ENCODE measurements around the gene TDRD9.

TDRD9 gene

DNA sequence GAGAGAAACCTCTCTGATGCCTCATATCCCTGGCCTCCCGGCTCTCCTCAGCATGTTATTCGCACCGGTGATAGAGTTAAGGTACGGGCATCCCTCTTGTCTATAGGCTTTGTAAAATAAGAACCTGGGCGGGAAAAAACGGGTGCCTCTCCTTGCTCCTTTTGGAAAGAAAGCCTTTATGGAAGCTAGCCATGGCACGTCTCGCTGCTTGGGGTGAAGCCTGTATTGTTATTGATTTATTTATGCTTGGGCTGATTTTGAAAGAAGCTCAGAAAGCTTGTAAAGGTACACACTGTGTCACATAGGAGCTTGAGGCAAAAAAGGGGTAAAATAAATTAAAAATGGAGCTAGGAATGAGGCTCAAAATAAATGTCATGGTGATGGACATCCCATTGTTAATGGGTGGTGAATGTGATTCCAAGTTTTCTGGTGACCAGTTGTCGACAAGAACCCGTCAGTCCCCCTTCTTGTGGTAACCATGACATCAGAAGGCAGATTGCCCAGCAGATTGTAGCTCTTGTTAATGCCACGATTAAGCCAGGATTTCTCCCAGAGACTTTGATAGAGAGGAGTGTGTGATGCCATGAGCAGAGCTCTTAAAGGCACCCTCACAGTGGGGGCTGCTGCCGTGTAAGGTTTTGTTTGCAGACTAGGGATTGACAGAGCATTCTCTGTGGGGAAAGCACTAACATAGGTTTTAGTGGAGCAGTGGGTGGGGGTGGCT, 106.9 kb downstream of the TDRD9 start:
- no peak for DNase-seq

DNA sequence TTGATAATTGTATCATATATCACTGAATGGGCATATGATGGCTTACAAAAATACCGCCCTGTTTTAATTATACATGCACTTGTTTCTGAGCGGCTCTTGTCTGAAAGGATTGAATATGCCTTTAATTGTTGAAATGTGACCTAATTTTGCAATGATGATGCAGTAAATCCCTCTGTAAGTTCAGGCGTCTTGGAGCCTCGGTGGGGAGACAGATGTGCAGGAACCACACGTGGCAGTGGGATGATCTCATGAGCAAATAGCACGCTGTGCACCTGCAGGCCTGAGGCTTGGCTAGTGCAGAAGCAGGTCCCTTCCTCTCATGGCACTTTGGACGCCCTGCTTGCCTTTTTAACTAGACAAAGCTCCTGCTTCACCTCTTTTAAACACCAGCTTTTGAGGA, 108.0 kb downstream of the TDRD9 start:
- no peak for DNase-seq

DNA sequence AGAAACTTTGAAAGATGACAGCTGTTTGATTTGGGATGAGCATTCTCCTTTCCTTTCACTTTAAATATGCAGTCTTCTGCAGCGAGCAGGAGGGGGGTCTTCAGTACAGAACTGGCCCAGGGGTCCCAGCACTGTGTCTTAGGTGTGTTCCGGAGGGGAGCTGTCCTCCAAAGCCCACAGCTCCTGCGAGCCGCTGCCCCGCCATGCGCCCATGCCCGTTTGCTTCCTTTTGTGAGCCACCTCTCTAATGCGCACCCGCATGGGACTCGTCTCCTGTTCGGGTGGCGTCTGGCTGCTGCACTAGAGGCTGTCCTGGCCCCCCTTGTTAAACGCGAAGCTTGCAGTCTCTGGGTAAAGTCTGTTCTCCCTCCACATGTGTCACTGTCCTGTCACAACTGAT, 108.8 kb downstream of the TDRD9 start:
- no peak for DNase-seq

DNA sequence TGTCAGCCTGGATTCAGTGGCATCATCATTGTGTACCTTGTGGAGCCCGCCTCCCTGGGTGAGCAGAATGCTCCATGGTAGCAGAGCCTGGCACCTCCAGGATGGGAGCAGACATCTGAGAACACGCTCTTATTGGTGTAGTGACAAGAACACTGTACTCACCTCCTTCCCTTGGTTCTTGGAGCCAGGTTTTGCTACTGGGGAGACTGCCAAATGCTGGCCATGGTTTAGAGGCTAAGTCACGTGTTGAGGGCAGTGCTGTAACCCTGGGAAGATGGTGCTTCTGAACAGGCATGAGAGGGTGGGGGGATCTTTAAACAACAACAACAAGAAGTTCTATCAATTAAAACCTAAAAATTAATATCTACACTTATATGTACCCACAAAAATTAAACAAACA, 109.6 kb downstream of the TDRD9 start:
- DNase-seq, result no peak

DNA sequence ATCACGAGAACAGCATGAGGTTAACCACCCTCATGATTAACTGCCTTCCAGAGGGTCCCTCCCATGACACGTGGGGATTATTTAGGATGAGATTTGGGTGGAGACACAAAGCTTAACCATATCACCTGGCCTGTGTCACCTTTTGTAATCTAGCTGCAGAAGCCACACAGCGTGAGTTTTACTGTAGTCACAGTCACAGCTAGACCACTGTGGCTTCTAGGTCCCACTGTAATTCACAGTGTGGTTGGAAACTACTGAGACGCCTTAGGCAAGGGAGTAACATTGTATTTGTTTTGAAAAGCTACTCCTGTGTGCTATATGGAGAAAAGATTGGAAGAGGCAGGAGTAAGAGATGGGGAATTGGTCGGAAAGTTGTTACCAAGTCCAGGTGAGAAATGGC, 111.0 kb downstream of the TDRD9 start:
- DNase-seq, result no peak

DNA sequence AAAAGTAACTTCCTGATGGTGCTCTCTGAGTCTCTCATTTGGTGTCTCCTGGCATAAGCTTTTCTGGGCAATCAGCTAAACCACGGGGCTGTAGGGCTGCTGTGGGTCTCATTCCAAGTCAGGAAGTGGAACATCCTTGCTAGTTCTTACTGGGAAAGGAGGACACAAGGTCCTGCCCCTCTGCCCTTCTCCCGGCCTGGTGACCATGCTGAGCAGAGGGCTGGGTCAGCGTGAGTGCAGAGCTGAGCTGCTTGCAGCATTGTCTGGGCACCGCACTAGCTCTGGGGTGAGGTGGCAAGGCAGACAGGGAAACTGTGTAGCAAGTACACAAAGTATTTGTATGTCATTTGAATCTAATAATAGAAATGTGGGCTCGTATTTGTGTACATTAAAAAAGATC, 112.3 kb downstream of the TDRD9 start:
- no peak for DNase-seq

DNA sequence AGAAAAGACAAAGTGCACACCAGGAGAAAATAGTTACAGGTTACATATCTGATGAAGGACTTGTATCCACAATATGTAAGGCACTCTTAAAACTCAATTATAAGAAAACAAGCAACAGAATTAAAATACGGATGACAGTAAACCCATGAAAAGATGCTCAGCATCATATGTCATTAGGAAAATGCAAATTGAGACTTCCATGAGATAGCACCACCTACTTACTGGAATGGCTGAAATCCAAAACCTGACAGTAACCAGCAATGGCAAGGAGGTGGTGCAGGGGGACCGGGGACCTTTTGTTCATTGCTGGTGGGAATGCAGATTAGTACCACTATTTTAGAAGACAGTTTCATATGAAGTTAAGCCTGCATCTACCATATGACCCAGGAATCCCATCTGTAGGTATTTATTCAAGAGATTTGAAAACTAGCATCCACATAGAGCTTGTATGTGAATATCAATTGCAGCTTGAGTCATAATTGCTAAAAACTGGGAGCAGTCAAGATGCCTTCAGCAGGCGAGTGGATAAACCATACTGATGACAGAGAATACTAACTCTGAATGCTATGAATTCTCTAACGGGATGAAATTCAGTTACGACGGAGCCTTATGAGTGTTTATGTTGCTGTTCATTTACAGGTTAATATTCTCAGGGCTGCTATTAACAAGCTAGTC, 113.3 kb downstream of the TDRD9 start:
- DNase-seq, result no peak

DNA sequence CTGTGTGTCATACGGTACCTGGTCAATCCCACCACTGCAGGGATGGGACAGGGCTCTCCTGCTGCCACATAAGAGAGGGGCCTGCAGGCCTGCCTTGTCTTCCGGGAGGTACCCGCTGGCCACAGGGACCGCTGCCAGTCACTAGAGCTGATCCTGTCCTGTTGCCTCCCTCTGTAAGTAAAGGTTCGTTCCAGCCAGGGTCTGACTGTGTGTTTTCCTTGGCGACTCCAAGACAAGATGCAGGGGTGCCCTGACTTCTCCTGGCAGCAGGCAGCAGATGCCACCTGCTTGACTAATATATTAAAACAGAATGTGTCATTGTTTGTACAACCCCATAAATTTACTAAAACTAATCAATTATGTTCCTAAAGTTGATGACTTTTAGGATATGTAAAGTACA, 115.8 kb downstream of the TDRD9 start:
- no peak for DNase-seq

DNA sequence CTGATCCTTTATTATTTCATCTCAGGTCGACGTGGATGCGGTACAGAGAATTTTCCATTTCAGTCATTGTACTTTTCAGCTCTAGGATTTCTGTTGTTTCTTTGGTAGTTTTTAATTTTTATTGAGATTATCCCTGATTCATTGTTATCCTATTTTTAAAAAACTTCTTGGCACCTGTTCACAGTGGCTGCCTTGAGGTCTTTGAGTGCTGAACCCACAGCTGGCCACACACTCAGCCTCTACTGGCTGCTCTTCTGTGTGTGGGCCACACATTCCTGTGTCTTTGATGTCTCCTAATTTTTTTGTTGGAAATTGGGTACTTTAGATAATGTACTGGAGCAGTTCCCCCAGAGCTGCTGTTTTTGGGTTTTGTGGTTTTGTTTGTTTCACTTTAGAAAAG, 119.5 kb downstream of the TDRD9 start:
- no peak for DNase-seq

DNA sequence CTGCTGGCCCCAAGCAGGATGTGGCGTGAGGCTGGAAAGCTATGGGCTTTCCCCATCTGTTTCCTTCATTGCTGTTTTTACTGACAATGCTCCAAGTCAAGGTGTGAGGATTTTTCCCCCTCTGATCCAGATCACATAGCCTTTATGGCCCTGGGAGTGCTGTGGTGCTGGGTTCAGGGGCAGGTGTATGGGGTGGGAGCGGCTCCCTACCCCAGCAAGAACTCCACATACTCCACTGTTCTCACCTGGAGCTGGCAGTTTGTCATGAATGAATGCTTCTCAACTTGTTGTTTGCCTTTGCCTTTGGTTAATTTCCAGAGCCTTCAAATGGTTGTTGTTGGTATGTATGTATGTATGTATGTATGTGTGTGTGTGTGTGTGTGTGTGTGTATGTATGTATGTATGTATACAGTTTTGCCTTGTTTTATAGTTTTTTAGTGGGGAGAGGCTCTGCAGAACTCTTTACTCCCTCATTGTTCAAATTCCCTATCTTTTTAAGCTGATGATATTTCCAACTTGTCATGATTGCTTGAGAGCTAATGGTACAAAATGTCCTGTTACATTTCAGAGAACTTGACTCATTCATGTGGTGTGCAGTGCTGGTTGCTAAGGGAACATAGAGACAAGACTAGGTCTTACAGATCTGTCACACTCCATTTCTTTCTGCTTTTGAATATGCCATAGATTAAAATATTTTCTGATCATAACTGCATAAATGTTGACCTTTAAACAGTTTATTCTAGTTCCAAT, 120.7 kb downstream of the TDRD9 start:
- DNase-seq, result no peak

DNA sequence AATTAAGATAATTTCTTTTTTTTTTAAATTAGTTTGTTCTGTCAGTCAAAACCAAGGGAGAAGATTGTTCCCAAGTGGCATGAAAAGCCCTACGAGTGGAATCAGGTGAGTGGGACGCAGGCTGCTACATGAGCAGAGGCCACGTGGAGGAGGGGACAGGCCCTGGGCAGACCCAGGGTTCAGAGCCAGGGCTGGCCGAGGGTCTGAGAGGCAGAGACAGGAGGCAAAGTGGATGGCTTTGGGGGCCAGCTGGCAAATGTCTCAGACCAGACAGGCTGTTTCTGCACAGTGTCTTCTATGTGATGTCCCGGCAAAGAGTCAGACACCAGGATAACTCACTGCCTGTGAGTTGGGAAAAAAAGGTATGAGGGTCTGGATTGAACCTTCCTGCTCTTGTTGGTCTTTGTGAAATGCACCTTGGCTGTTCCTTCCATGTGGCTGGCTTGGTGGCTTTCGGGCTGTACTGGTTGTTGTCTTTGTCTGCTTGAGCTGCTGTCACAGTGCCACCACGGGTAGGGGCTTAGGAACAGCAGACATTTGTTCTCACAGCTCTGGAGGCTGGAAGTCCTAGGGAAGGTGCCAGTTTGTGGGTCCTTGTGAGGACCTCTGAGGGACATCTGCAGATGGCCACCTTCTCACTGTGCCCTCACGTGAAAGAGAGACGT, 121.5 kb downstream of the TDRD9 start:
- no peak for DNase-seq

DNA sequence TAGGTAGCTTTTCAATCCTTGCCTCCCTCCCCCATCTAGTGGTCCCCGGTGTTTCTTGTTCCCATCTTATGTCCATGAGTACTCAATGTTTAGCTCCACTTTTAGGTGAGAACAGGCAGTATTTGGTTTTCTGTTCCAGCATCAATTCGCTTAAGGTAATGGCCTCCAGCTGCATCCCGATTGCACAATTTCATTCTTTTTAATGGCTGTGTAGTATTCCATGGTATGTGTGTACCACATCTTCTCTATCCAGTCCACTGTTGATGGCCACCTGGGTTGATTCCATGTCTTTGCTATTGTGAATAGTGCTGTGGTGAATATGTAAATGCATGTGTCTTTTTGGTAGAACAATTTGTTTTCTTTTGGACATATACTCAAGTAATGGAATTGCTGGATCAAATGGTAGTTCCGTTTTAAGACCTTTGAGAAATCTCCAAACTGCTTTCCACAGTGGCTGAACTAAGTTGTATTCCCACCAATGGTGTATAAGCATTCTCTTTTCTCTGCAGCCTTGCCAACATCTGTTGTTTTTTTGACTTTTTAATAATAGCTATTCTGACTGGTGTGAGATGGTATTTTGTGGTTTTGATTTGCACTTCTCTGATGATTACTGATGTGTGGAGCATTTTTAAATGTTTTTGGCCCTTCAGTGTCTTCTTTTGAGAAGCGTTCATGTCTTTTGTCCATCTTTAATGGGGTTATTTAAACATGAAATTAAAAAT, 123.0 kb downstream of the TDRD9 start:
- no peak for DNase-seq

DNA sequence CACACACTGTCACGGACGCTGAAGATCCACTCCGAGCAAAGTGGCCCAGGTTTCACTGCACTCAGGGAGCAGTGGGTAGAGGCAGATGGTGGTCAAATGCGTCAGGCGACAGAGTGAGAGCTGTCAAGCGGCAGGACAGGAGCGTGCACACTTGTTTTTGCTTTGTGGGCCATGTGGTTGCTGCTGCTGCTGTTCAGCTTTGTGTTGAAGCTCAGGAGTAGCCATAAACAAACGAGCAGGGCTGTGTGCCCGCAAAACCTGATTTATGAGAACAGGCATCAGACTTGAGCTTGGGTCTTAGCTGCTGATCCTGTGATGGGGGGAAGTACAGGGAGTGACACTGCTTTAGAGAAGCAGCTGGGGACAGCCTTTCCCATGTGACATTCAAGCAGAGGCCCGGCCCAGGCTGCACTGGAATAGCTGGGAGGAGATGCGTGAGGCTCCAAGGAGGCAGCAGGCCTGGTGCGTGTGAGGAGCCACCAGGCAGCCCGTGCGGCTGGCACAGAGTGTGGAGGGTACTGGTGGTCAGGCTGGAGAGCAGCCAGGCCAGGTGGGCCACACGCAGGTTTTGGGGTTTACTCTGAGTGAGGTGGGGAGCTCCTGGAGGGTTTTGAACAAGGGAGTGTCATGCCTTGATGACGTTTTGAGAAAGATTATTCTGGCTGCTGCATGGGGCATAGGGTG, 126.1 kb downstream of the TDRD9 start:
- no peak for DNase-seq

DNA sequence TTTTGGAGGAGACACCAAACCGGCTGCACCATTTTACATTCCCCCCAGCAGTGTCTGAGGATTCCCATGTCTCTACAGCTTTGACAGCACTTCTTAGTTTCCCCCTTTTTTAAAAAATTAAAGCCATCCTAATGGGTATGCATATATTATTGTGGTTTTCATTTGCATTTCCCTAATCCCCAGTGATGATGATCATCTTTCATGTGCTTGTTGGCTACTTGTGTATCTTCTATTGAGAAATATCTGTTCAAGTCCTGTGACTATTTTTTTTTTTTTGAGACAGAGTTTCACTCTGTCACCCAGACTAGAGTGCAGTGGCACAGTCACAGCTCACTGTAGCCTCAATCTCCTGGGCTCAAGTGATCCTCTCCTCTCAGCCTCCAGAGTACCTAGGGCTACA, 134.0 kb downstream of the TDRD9 start:
- DNase-seq, result no peak

DNA sequence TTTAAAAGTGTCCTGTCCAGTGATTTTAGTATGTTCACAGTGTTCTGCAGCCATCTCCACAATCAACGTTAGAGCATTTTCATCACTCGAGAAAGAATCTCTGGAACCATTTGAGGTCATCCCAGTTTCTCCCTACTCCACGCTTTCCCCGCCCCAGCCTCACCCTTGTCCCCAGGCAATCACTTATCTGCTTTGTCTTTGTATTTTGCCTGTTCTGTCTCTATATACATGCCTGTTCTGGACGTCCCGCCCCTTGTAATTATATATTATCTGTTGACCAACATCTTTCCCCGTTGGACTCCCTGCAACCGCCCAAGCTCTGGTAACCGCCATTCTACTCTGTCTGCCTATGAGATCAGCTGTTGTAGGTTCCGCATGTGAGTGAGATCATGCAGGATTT, 135.7 kb downstream of the TDRD9 start:
- no peak for DNase-seq

DNA sequence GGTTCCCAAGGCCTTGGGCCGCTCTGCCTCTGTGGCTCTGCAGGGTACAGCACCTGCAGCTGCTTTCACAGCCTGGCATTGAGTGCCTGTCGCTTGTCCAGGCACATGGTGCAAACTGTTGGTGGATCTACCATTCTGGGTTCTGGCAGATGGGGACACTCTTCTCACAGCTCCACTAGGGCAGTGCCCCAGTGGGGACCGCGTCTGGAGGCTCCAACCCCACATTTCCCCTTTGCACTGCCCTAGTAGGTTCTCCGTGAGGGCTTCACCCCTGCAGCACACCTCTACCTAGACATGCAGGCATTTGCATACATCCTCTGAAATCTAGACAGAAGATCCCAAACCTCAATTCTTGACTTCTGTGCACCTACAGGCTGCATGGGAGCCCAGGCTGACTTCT, 138.0 kb downstream of the TDRD9 start:
- no peak for DNase-seq

DNA sequence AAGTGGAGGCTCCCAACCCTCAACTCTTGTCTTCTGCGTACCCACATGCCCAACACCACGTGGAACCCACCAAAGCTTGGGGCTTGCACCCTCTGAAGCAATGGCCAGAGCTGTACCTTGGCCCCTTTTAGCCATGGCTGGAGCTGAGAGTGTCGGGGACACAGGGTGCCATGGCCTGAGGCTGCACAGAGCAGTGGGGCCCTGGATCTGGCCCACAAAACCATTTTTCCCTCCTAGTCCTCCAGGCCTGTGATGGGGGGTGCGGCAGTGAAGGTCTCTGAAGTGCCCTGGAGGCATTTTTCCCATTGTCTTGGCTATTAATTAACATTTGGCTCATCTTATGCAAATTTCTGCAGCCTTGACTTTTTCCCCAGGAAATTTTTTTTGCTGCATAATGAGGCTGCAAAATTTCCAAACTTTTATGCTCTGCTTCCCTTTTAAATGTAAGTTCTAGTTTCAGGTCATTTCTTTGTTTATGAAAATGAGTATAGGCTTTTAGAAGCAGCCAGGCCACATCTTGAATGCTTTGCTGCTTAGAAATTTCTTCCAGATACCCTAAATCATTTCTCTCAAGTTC, 138.6 kb downstream of the TDRD9 start:
- DNase-seq, result no peak

DNA sequence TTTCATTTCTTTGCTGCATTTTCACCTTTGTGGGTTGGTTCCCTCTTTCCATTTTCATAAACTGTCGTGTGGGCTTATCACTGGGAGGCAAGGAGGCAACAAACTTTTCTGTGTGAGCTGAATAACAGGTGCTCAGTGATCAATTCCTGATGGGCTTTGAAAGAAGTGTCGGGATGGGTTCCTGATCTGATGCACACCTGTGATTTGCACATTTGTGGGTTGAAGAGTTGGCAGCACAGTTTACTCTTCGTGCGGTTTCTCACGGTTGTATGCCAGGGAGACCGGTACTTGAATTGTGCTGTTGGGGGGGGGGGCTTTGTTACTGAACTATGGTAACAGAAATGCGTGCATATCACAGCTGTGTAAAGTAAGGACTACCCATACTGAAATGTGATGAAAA, 141.3 kb downstream of the TDRD9 start:
- no peak for DNase-seq

DNA sequence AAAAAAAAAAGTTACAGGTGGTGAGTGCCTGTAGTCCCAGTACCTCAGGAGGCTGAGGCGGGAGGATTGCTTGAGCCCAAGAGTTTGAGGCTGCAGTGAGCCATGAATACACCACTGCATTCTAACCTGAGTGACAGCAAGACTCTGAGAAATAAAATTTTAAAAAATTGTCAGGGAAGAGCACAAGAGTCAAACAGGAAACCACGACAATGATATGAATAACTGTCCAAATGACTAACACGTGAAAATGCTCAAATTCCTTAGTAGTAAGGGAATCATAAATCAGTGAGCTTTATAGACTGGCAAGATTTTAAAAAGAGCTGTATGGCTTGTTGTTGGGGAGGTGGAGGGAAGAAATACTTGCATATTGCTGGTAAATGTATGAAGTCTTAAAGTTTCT, 144.3 kb downstream of the TDRD9 start:
- no peak for DNase-seq

DNA sequence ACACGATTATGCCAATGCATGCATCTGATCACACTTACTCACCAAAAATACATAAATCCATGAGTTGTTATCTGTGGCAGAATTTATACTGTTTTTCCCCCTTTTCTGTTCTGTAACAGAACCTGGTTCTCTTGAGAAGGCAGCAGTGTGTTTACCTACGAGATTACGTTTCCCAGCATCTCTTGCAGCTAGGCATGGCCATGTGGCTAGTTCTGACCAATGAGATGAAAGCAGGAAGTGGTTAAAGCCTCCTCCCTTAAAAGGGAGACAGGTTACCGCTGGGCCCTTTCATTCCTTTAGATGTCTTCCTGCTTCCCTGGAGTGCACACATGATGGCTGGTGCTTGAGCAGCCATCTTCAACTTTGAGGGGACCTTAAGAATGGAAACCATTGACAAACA, 145.5 kb downstream of the TDRD9 start:
- no peak for DNase-seq

DNA sequence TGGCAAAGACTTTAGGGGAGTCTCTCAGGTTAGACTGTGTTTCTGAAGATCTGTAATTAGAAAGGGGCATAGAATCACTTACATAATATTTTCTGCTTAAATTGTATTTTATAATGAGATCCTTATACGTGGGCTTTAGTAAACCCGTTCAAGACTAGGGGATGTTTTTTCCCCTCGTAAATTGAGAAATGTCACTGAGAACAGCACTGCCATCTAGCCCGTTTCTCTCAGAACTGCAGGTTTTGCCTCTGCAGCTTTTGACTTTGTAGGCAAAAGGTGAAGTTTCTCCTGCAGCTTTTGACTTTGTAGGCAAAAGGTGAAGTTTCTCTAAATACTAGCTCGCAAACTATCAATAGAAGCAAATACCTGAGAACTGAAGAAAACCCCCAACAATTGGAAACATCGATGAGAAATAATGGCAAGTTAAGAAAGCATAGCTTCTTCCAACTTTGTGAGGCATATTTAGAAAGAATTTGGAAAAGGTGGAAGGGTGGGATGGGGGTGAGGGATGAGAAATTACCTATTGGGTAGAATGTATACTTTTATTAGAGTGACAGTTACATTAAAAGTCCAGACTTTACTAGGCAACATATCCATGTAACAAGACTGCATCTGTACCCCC, 147.4 kb downstream of the TDRD9 start:
- no peak for DNase-seq

DNA sequence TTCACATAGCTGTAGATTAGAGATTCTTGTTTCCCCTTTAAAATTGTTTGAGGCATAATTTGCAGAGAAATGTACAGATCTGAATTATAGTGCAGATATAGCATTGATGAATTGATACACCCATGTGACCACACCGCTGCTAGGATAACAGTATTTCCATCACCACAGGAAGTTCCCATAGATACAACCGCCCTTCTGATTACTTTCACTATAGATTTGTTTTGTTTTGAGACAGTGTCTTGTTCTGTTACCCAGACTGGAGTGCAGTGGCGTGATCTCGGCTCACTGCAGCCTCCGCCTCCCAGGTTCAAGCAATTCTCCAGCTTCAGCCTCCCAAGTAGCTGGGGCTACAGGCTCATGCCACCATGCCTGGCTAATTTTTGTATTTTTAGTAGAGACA, 148.5 kb downstream of the TDRD9 start:
- no peak for DNase-seq
